ENCODE results near the gene CALHM5. TPM values are rescaled to one million over a fixed set of nuclear protein-coding genes. Genes with fewer than 3 reads are reported as not detected.

The CALHM5 gene
- total RNA-seq, 2 donors from 2014 or later, result 0.32 to 1.8 TPM

DNA sequence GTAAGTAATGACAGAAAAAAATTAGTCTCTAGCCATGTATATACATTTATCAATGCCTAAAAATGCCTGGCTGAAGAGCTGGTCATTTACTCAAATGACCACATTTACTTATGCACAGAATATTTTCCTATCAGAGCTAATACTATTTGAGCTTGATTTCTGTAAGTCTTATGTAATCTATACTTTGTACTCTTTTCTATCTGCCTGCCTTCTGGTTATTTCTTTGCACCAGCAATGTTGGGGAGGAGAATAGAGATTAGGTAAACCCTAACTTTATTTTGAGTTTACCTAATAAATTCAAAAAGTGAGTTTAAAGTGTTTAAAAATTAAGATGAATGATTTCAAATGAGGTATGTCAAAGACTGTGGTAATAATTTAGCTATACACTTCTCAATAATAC is 3.7 kb downstream of the CALHM5 start:
- Histone ChIP-seq H3K27me3 (replicated peaks; ENCODE audit: insufficient read depth) (no peaks in the 10 kb centered on the region), H3K27ac (no peak overlapping the region), H3K4me1 (replicated peaks) (no peaks in the 10 kb centered on the region), H3K4me3 (no peak overlapping the region), H3K9me3 (no peaks in the 10 kb centered on the region), H3K36me3 (no peaks in the 10 kb centered on the region)
- intact Hi-C loops (cut with DNase I), result loop anchor here (10.0 kb wide), 1 partner anchor 50 kb away; no protein-coding TSS in a partner anchor
- TF ChIP-seq, protein P1, sequence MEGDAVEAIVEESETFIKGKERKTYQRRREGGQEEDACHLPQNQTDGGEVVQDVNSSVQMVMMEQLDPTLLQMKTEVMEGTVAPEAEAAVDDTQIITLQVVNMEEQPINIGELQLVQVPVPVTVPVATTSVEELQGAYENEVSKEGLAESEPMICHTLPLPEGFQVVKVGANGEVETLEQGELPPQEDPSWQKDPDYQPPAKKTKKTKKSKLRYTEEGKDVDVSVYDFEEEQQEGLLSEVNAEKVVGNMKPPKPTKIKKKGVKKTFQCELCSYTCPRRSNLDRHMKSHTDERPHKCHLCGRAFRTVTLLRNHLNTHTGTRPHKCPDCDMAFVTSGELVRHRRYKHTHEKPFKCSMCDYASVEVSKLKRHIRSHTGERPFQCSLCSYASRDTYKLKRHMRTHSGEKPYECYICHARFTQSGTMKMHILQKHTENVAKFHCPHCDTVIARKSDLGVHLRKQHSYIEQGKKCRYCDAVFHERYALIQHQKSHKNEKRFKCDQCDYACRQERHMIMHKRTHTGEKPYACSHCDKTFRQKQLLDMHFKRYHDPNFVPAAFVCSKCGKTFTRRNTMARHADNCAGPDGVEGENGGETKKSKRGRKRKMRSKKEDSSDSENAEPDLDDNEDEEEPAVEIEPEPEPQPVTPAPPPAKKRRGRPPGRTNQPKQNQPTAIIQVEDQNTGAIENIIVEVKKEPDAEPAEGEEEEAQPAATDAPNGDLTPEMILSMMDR (IDR thresholded peaks at IDR 0.05), result no peak
- TF ChIP-seq POLR2AphosphoS5 (IDR thresholded peaks at IDR 0.05) (no peak), POLR2A (IDR thresholded peaks at IDR 0.05) (no peak)
- DNase-seq (ENCODE audit: low spot score), result no peak

DNA sequence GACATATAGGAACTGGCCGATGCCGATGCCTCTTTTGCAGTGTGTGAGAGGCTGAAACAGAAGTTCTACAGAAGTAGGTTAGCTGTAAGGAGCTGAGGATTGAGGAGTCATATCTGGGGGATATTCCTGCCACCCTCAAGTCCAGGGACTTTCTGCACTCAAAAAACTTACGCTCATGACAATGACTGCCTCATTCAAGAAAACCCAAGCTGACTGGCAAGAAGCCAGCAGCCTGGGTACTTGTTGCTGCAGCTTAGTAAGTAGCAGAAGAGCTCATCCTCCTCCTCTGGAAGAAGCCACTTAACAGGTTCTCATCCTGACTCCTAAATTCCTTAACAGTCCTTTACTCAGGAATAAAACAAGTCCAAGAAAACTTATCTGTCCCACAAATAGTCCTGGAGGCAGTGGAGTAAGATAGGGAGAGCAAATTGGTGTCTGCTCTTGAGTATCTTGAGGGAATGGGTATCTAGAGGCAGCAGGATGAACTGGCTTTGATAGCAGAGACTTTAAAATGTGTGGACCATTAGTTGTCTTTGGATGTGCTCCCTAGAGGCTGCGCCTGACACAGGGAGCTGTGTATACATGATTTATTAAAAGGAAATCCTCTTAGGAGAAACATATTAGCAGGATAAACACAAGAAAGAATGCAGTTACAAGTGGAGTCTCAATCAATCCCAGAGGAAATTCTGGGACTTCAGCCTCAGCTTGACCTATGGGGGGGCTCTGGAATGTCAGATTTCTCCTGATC is 7.4 kb downstream of the CALHM5 start:
- intact Hi-C loops (cut with DNase I), result loop anchor here (10.0 kb wide), 1 partner anchor 46 kb away; no protein-coding TSS in a partner anchor
- no peak for DNase-seq (ENCODE audit: low spot score)
- WGBS, result 77% methylated on average over 4 of the region's 4 CpGs
- H3K27me3 ChIP-seq (replicated peaks; ENCODE audit: insufficient read depth), result no peaks in the 10 kb centered on the region
- no peaks in the 10 kb centered on the region for H3K36me3 ChIP-seq
- H3K4me1 ChIP-seq (replicated peaks), result no peaks in the 10 kb centered on the region
- H3K4me3 ChIP-seq, result no peak overlapping the region
- H3K9me3 ChIP-seq, result no peaks in the 10 kb centered on the region
- TF ChIP-seq, protein P1 (IDR thresholded peaks at IDR 0.05), result no peak
- TF ChIP-seq POLR2AphosphoS5 (IDR thresholded peaks at IDR 0.05) (no peak), POLR2A (IDR thresholded peaks at IDR 0.05) (no peak)
- no peak overlapping the region for H3K27ac ChIP-seq

DNA sequence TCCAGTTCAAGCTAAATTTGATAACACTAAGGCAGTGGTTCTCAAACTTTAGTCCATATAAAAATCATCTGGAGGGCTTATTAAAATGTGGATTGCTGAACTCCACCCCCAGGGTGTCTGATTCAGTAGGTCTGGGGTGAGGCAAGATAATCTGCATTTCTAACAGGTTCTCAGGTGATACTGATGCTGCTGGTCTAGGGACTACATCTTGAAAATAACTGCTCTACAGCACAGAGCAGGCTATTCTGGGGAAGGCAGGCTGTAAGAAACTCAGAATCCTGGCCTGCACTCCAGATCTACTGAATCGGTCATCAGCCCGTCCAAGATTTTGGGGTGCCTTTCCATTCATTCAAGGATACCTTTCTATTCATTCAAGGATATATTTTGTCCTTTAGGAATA is 11.5 kb downstream of the CALHM5 start:
- TF ChIP-seq POLR2A (IDR thresholded peaks at IDR 0.05) (no peak), POLR2AphosphoS5 (IDR thresholded peaks at IDR 0.05) (no peak)
- TF ChIP-seq, protein P1 (IDR thresholded peaks at IDR 0.05), result no peak
- H3K4me3 ChIP-seq, result no peak overlapping the region
- no peaks in the 10 kb centered on the region for H3K27me3 ChIP-seq (replicated peaks; ENCODE audit: insufficient read depth)
- intact Hi-C loops (cut with DNase I), result no loop called here
- no peaks in the 10 kb centered on the region for H3K9me3 ChIP-seq
- H3K27ac ChIP-seq, result no peak overlapping the region
- no peaks in the 10 kb centered on the region for H3K4me1 ChIP-seq (replicated peaks)
- 80% methylated on average over 2 of the region's 2 CpGs for WGBS
- H3K36me3 ChIP-seq, result no peaks in the 10 kb centered on the region
- DNase-seq (ENCODE audit: low spot score), result no peak

DNA sequence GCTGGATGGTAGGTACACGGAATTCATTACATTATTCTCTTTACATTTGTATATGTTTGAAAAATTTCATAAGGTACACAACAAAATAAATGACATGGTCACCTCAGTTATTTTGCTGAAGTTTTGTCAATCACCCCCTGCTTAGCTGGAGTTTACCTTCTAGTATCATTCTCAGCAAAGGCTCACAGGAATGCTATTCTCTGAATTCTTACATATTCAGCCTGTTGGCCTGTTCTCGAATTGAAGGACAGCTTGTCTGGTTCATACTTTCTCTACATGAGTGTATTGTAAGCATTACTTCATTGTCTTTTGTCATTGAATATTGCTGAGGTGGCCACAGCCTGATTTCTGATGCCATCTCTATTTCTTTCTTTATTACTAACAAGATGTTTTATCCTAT is 12.8 kb downstream of the CALHM5 start:
- Histone ChIP-seq H3K27ac (no peak overlapping the region), H3K27me3 (replicated peaks; ENCODE audit: insufficient read depth) (no peaks in the 10 kb centered on the region), H3K9me3 (no peaks in the 10 kb centered on the region), H3K4me3 (no peak overlapping the region), H3K4me1 (replicated peaks) (no peaks in the 10 kb centered on the region), H3K36me3 (no peaks in the 10 kb centered on the region)
- intact Hi-C loops (cut with DNase I), result no loop called here
- TF ChIP-seq, protein P1 (IDR thresholded peaks at IDR 0.05), result no peak
- TF ChIP-seq POLR2AphosphoS5 (IDR thresholded peaks at IDR 0.05) (no peak), POLR2A (IDR thresholded peaks at IDR 0.05) (no peak)
- no peak for DNase-seq (ENCODE audit: low spot score)
- WGBS, result 92% methylated on average over 2 of the region's 2 CpGs

DNA sequence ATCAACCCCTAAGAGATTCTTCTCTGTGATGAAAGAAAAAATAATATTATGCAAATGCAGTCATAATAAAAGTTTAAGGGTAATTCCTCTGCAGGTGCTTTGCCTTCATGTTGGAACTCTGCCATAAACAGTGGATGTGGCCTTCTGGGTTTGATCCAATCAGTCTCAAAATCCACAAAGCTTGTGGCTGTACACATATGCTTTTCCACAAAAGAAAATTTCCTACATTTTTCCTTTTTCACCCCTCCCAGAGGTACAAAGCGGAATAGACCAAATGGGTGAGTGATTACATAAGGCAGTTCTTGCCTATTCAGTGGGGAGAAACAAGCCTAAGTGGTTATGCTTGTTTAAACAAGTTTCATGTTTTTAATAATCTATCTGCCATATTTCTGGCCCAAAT is 16.7 kb downstream of the CALHM5 start:
- no peaks in the 10 kb centered on the region for H3K36me3 ChIP-seq
- H3K27ac ChIP-seq, result no peak overlapping the region
- no peaks in the 10 kb centered on the region for H3K9me3 ChIP-seq
- no peaks in the 10 kb centered on the region for H3K27me3 ChIP-seq (replicated peaks; ENCODE audit: insufficient read depth)
- 73% methylated on average over 1 of the region's 1 CpG for WGBS
- H3K4me3 ChIP-seq, result no peak overlapping the region
- no peaks in the 10 kb centered on the region for H3K4me1 ChIP-seq (replicated peaks)
- intact Hi-C loops (cut with DNase I), result no loop called here
- TF ChIP-seq POLR2A (IDR thresholded peaks at IDR 0.05) (no peak), POLR2AphosphoS5 (IDR thresholded peaks at IDR 0.05) (no peak)
- TF ChIP-seq, protein P1 (IDR thresholded peaks at IDR 0.05), result no peak
- no peak for DNase-seq (ENCODE audit: low spot score)
